DOHH2 (cell line): ENCODE measurements around the gene CIDEB.

ENCODE experiments used
- EZH2phosphoT487 ChIP-seq: fragments of 200-600 bp; sonication (generic); IDR thresholded peaks from 2 replicates; pipeline ENCODE4 v1.6.1; 2017; ENCODE audit warnings: borderline replicate concordance, mild to moderate bottlenecking, antibody characterized with exemption, low read length, moderate library complexity, mixed read lengths
- TF ChIP-seq, protein P1 (sequence below): fragments of 200-600 bp; sonication (generic); IDR thresholded peaks from one replicate; pipeline ENCODE4 v1.5.1; 2014; ENCODE audit warnings: antibody characterized with exemption, mild to moderate bottlenecking, low read depth, low read length; ENCODE audit not compliant: poor library complexity, severe bottlenecking

DNA sequence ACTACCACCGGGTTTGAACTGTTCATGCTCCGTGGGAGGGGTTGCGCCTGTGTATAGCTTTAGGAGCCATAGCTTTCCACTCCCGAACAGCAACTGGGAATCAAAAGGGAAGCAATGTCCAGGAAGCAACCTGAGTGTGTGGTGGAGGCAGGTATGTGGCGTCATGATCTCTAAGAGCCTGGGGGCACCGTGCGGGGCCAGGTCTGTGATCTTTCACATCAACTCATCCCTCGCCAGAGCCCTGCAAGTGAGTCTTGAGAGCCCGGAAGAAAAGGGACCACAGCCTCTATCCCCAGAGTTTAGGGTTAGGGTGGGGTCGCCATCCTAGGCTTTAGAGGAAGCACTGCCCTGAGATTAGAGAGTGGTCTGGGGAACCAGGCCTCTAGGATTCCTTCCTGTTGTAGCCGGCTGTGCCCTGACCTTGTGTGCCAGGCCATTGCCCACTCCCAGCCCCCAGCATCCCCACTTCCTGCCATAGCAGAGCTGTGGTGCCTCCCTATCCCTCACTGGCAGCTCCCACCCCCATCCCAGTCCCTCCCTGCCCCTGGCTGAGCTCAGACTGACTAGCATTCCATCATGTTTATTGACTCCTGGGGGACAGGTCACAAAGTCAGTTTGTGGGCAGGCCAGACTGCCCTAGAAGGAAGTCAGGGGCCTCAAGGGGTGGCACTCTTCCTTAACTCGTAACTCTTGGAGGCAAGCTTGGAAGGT lies 27.8 kb upstream of the CIDEB start:
- TF ChIP-seq, protein P1, sequence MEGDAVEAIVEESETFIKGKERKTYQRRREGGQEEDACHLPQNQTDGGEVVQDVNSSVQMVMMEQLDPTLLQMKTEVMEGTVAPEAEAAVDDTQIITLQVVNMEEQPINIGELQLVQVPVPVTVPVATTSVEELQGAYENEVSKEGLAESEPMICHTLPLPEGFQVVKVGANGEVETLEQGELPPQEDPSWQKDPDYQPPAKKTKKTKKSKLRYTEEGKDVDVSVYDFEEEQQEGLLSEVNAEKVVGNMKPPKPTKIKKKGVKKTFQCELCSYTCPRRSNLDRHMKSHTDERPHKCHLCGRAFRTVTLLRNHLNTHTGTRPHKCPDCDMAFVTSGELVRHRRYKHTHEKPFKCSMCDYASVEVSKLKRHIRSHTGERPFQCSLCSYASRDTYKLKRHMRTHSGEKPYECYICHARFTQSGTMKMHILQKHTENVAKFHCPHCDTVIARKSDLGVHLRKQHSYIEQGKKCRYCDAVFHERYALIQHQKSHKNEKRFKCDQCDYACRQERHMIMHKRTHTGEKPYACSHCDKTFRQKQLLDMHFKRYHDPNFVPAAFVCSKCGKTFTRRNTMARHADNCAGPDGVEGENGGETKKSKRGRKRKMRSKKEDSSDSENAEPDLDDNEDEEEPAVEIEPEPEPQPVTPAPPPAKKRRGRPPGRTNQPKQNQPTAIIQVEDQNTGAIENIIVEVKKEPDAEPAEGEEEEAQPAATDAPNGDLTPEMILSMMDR = no peak
- TF ChIP-seq EZH2phosphoT487 = no peak
